ENCODE results near the gene LRRC66. TPM values are rescaled to one million over a fixed set of nuclear protein-coding genes. Genes with fewer than 3 reads are reported as not detected.

LRRC66 gene
- total and polyA plus RNA-seq, 2 of the 13 experiments (the other 11 are each of a cell fraction or from before 2014, with no cell fraction given), result not detected

DNA sequence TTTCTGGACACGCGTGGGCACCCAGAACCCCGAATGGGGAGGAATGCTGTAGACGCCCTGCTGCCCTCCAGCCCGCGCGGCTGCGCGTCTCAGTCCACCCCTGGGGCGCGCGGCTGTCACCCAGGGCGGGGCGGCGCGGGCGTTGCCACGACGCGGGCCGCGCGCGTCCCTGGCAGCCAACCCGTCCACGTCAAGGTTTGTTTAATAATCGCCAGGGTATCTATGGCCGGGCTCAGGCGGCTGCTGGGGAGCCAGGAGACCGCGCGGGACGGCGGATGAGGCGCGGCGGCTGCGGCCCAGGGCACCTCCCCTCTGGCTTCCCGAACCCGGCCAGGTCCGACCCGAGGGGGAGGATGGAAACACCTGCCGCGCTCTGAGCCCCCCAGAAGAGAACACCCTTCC lies 31.1 kb upstream of the LRRC66 start, which contains the start of gene SPATA18 (continued):
- TF ChIP-seq, protein P1, sequence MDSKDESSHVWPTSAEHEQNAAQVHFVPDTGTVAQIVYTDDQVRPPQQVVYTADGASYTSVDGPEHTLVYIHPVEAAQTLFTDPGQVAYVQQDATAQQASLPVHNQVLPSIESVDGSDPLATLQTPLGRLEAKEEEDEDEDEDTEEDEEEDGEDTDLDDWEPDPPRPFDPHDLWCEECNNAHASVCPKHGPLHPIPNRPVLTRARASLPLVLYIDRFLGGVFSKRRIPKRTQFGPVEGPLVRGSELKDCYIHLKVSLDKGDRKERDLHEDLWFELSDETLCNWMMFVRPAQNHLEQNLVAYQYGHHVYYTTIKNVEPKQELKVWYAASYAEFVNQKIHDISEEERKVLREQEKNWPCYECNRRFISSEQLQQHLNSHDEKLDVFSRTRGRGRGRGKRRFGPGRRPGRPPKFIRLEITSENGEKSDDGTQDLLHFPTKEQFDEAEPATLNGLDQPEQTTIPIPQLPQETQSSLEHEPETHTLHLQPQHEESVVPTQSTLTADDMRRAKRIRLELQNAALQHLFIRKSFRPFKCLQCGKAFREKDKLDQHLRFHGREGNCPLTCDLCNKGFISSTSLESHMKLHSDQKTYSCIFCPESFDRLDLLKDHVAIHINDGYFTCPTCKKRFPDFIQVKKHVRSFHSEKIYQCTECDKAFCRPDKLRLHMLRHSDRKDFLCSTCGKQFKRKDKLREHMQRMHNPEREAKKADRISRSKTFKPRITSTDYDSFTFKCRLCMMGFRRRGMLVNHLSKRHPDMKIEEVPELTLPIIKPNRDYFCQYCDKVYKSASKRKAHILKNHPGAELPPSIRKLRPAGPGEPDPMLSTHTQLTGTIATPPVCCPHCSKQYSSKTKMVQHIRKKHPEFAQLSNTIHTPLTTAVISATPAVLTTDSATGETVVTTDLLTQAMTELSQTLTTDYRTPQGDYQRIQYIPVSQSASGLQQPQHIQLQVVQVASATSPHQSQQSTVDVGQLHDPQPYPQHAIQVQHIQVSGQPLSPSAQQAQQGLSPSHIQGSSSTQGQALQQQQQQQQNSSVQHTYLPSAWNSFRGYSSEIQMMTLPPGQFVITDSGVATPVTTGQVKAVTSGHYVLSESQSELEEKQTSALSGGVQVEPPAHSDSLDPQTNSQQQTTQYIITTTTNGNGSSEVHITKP (CRISPR knock-in tag; IDR thresholded peaks at IDR 0.05; ENCODE audit: low read depth), result no peak
- TF ChIP-seq PAF1 (CRISPR knock-in tag; IDR thresholded peaks at IDR 0.05) (no peak), POGZ (CRISPR knock-in tag; IDR thresholded peaks at IDR 0.05) (no peak), REXO4 (CRISPR knock-in tag; IDR thresholded peaks at IDR 0.05; ENCODE audit: borderline replicate concordance) (0 out of 2 replicates have a peak, but pooled peaks have one; percentile 54), ZSCAN21 (CRISPR knock-in tag; IDR thresholded peaks at IDR 0.05; ENCODE audit: borderline replicate concordance) (peak; percentile 62; the same call in 1 of the 2 replicates), DMAP1 (CRISPR knock-in tag; IDR thresholded peaks at IDR 0.05) (no peak), ZFX (CRISPR knock-in tag; IDR thresholded peaks at IDR 0.05; ENCODE audit: low read depth) (peak; percentile 43), ZNF775 (CRISPR knock-in tag; IDR thresholded peaks at IDR 0.05; ENCODE audit: borderline replicate concordance) (no peak), SMARCE1 (IDR thresholded peaks at IDR 0.05; ENCODE audit: borderline replicate concordance) (no peak), HMGA1 (CRISPR knock-in tag; conservative IDR thresholded peaks at IDR 0.05) (no peak), ZNF441 (CRISPR knock-in tag; IDR thresholded peaks at IDR 0.05; ENCODE audit: borderline replicate concordance) (no peak), ZNF530 (CRISPR knock-in tag; IDR thresholded peaks at IDR 0.05; ENCODE audit: low read depth) (no peak), ZFP36 (IDR thresholded peaks at IDR 0.05; ENCODE audit: borderline replicate concordance, low read depth, low read length, partially characterized antibody) (no peak), AGO2 (optimal IDR thresholded peaks at IDR 0.05; ENCODE audit: low read depth, low read length) (peak; percentile 70), EHMT2 (IDR thresholded peaks at IDR 0.05; ENCODE audit: borderline replicate concordance, low read depth, low read length) (no peak), SPEN (CRISPR knock-in tag; IDR thresholded peaks at IDR 0.05; ENCODE audit: low read depth) (no peak; the same call in 1 of the 2 replicates), HOXA3 (CRISPR knock-in tag; IDR thresholded peaks at IDR 0.05) (no peak), KAT7 (CRISPR knock-in tag; IDR thresholded peaks at IDR 0.05; ENCODE audit: borderline replicate concordance) (0 out of 2 replicates have a peak, but pooled peaks have one; percentile 6), SALL1 (CRISPR knock-in tag; IDR thresholded peaks at IDR 0.05) (peak; percentile 25; the same call in 1 of the 2 replicates), ZNF674 (CRISPR knock-in tag; IDR thresholded peaks at IDR 0.05; ENCODE audit: low read depth) (no peak)
- TF ChIP-seq, protein P2, sequence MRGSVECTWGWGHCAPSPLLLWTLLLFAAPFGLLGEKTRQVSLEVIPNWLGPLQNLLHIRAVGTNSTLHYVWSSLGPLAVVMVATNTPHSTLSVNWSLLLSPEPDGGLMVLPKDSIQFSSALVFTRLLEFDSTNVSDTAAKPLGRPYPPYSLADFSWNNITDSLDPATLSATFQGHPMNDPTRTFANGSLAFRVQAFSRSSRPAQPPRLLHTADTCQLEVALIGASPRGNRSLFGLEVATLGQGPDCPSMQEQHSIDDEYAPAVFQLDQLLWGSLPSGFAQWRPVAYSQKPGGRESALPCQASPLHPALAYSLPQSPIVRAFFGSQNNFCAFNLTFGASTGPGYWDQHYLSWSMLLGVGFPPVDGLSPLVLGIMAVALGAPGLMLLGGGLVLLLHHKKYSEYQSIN (CRISPR knock-in tag; IDR thresholded peaks at IDR 0.05; ENCODE audit: borderline replicate concordance), result no peak
- TF ChIP-seq, protein P3, sequence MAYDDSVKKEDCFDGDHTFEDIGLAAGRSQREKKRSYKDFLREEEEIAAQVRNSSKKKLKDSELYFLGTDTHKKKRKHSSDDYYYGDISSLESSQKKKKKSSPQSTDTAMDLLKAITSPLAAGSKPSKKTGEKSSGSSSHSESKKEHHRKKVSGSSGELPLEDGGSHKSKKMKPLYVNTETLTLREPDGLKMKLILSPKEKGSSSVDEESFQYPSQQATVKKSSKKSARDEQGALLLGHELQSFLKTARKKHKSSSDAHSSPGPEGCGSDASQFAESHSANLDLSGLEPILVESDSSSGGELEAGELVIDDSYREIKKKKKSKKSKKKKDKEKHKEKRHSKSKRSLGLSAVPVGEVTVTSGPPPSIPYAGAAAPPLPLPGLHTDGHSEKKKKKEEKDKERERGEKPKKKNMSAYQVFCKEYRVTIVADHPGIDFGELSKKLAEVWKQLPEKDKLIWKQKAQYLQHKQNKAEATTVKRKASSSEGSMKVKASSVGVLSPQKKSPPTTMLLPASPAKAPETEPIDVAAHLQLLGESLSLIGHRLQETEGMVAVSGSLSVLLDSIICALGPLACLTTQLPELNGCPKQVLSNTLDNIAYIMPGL (CRISPR knock-in tag; IDR thresholded peaks at IDR 0.05; ENCODE audit: borderline replicate concordance in 1 of 2, low read depth in 1 of 2), result no peak; a peak in 2 of 4 replicates

Data from HepG2 (cell line).